GM12874 (cell line): ENCODE data around the gene CYTL1.

Experiments
- TF ChIP-seq, protein P1 (sequence below): IDR thresholded peaks from 2 replicates; pipeline ENCODE4 v1.5.1; 2011; ENCODE audit warnings: low read depth, mild to moderate bottlenecking, control low read depth, low read length, moderate library complexity; ENCODE audit not compliant: insufficient read depth

The CYTL1 gene

DNA sequence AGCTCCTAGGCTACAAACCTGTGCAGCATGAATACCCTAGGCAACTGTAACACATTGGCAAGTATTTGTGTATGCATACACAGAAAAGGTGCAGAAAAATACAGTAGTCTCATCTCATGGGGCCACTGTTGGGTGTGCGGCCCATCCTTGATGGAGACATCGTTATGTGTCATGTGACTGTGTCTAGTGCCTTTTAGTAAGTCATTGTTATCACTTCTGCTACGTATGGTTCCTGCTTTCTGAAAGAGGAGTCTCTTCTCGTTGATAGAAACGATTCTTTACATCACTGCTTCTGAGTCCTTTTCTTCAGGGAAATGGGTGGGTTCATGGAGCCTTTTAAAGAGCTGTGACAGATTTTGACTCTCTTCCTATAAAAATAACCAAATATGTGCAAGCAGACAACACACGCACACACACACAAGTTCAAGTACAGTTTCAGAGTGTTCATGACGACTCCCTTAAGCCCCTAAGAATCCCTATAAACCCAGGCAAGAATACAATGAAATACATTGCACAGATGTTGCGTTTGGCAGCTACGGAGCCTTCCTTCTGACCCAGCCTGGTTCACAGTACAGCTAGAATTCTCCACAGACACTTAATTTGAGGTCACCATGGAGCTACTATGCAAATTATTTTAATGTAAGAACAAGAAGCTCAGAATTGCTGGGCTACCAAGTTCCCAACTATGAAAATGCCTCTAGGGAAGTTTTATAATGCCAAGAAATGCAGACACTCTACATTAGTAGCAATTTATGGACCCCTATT, 21.8 kb upstream of the CYTL1 start:
- TF ChIP-seq, protein P1, sequence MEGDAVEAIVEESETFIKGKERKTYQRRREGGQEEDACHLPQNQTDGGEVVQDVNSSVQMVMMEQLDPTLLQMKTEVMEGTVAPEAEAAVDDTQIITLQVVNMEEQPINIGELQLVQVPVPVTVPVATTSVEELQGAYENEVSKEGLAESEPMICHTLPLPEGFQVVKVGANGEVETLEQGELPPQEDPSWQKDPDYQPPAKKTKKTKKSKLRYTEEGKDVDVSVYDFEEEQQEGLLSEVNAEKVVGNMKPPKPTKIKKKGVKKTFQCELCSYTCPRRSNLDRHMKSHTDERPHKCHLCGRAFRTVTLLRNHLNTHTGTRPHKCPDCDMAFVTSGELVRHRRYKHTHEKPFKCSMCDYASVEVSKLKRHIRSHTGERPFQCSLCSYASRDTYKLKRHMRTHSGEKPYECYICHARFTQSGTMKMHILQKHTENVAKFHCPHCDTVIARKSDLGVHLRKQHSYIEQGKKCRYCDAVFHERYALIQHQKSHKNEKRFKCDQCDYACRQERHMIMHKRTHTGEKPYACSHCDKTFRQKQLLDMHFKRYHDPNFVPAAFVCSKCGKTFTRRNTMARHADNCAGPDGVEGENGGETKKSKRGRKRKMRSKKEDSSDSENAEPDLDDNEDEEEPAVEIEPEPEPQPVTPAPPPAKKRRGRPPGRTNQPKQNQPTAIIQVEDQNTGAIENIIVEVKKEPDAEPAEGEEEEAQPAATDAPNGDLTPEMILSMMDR = no peak

- TF ChIP-seq, protein P1 = no peak
Measured at GRCh38 chr4:5039800-5040199, 20.5 kb upstream of the CYTL1 start.

GRCh38 chr4:5037553-5038551, 18.6 kb upstream of the CYTL1 start:
- TF ChIP-seq, protein P1 = no peak

DNA sequence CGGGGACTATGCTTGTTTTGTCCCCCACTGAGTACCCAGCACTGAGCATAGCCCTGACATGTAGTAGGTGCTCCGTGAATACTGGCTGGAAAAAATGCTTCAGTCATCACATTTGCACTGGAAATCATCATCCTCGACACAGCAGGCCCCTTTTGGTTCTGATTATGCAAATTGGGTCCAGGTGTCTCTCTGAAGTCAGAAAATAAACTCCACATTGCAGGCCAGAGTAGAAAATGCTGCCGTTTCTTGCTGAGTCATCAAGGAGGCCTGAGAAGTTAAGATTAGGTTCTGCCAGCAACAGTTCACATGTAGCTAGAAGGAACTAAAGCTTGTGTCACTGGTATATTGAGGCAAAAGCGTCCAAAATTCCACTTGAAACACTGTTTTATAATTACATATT, 17.0 kb upstream of the CYTL1 start:
- TF ChIP-seq, protein P1 = no peak

GRCh38 chr4:5034206-5034605, 14.9 kb upstream of the CYTL1 start:
- TF ChIP-seq, protein P1 = no peak

DNA sequence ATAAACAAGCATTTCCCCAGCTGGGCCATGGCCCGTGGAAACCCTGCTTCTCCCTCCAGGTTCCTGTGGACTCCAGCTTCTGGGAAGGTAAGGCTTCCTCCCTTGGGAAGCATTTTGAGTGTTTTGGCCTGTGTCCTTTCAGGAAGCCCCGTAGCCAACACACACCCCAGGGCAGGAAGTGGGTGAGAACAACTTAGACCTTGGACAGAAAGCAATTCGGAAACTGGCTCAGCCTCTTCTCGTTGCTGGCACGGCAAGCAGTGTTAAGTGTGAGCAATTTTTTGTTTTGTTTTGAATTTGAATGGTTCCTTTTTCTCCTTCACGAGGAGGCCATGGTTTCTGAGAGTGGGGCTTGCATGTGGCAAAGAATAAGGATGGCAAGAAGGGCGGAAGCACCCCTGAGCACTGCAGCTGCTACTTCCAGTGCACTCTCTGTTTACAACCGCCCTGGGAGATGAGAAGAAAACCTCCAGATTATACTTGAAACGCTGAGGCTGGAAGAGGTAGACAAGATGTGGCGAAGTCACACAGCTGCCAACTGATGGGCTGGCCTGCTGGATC, 14.1 kb upstream of the CYTL1 start:
- TF ChIP-seq, protein P1 = no peak

DNA sequence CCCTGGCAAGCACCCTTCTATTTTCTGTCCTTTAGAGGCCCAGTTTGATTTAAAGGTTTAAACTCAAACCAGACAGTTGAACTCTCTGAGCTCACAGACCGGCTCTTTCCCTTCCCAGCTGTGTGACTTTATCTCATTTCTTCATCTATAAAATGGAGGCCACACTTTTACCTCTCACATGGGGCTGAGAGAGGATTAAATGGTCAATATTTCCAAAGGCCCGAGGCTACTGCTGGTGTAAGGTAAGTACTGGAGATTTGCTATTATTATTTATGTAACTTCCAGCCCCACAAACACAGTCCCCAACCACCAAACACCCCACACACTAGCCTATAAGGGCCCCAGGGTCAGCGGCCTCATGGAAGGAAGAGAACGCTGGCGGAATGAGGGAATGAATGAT, 13.6 kb upstream of the CYTL1 start:
- TF ChIP-seq, protein P1 = no peak
